CD4-positive, alpha-beta T cell treated with Interleukin-4 for 1 hour (primary cell): Measurements from ENCODE around the gene ASF1B.
"Not testable (repeated sequence)": the region's sequence is repeated elsewhere in the genome, so short reads cannot be mapped to it uniquely, and the experiment has no call there.

Experiments
- DNase-seq, 2 donors: peaks; one replicate each; pipeline ENCODE4 v3.0.0-alpha.2; 2020 to 2022

ASF1B gene

DNA sequence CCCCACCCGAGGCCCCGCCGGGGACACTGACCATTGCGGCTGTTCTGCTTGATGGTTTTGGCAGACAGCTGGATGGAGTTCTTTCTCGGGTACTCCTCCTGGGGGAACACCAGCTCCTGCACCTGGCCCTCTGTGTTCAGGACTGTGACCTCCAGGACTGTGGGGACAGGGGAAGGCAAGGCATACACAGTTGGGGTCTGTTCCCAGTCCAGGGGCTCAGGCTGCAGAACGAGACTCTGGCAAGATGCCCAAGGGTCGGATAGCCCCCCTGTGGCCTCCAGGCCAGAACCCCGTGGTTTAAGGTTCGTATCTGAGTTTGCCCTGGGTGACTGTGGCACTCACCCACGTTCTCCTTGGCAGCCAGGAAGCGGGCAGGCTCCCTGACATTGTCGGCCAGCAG, 22.7 kb upstream of the ASF1B start:
- DNase-seq = no peak

GRCh38 chr19:14158276-14159023, 22.1 kb upstream of the ASF1B start:
- no peak for DNase-seq

DNA sequence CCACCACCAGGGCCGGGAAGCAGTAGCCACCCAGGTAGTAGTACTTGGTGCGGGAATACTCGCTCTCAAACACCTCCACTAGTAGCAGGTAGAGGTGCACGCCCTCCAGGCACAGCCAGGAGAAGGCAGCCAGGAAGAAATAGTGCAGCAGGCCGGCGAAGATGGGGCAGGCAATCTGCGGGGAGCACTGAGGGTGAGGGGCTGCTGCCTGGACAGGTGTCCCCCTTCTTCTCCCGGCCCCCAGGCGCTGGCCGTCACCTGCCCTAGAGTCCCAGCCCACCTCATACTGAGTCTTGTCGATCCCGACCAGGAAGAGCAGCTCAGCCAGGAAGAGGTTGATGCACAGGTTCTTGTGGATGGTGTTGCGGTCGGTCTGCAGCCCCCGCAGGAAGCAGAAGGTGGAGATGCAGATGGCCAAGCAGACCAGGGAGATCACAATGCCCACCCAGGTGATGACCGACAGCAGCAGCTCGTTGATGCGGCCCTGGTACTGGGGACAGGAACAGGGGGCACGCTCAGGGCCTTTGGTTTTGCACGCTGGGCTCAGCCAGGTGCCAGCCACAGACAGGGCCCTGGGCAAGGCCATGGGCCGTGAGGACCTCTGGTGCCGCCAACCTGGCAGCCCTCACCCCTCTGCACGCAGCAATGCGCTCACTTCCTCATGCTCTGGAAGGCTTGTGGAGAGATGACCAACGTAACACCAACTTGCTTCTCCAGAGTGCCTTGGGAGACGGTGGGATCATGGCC, 20.8 kb upstream of the ASF1B start:
- no peak for DNase-seq

GRCh38 chr19:14156122-14156521, 19.7 kb upstream of the ASF1B start:
- DNase-seq = no peak

DNA sequence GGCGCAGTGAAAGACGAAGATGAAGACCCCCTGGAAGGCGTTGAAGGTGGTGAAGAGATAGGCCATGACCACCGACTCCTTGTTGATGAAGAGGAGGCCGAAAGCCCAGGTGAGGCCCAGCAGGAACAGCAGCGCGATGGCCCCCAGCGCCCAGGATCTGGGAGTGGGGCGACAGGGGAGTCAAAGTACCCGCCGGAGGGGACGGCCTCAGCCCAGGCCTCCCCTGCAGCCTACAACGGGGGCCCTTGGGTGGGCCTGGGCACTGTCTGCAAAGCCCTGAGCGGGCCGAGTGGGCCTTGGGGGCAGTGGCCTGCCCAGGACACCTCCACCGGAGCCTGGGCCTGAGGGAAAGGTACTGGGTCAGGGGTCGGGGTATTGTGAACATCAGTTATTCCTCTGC, 19.0 kb upstream of the ASF1B start:
- DNase-seq = no peak

- DNase-seq = no peak
Measured at GRCh38 chr19:14152713-14153112, 16.3 kb upstream of the ASF1B start.

DNA sequence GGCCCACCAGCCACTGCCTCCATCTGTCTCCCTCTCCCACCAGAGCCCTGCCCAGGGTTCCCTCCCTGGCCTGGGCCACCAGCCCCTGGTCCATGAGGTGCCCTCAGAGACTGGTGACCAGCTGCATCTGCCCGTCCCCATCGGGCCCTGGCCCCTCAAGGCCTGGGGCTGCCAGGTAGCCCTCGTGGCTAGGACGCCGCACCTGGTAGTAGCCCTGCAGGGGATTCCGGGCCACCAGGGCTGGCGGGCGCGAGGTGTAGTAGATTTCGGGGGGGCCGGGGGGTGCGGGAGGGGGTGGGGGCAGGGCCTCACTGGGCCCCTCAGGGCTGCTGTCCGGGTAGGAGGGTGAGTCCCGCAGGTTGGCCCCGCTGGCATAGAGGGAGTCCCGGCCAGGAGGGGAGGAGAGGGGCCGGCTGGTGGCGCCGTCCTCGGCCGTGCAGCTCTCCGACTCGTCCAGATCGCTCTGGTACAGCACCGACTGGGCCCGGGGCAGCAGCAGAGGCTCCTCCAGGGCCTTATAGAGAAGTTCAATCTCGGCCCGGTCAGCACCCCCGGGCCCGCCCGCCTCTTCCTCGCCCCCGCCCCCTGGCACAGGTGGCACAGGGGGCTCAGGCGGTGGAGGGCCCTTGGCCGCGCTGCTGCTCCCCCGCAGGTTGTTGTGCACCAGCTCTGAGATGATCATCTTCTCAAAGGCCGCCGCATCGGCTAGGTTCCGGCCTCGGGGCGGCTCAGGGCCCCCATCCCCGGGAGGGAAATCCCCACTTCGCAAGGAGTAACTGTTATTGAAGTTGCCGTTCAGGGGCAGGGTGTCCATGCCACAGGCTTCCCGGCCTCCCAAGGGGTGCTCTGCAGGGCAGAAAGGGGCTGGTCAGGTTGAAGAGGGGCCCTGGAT, 14.6 kb upstream of the ASF1B start:
- DNase-seq = no peak

DNA sequence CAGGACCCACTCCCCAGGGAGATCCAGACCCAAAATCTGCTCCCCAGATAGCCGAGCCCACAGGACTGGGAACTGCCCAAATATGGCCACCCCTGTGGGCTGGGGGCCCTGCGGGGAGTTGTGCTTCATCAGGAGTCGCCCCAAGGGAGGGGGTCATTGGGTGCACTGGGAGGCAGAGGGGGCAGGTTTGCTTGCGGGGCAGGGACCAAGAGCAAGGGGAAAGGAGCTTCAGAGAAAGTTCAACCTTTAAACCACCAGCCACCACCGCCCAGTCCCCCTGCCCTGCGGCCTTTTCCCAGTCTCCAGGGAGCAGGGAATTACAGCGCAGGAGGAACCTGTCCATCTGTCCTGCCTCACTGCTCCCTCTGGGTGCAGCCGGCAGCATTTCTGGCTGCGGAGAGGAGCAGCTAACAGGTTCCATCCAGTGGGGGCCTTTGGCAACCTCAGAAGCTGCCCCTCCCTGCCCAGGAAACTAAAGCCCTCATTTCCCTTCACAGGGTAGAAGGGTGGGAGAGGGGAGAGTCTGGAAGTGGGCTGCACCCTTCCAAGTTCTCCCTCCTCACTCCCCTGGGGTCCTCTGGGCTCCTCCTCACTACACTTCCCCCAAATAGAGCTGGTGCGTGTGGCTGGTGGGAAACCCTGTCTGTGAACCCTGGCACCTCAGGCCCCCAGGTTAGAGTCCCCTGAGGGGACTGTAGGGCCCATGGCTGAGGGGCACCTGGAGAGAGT, 13.8 kb upstream of the ASF1B start:
- DNase-seq = no peak

GRCh38 chr19:14149509-14149994, 13.2 kb upstream of the ASF1B start:
- peak; percentile 50 to 71 for DNase-seq

DNA sequence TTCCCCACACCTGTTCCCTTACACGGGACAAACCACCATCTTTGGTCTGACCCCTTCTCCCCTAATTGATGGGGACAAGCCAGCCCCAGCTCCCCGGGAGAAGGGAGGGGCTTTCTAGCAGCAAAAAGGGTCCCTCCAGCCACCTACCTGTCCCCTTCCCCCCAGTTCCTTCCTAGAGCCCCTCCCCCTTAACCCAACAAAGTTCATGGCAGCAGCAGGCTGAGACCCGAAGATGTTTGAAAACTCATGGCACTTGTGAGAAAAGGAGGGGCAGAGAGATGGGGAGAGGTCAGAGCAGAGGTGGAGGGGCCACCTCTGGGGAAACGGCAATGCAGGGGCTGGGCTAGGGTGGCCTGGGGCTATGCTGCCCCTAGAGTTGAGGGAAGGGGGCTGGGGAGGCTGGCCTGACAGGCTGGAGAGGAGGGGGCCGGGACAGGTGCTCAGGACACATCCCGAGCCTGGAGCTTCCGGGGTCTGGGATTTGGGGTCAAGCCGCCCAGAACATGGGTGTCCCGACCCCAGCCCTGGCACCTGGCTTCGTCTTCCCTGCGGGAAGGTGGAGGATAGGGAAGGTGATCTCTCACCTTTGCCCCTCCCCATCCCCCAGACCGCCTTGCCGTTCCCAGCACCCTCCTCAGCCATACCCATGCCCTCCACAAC, 12.5 kb upstream of the ASF1B start:
- no peak for DNase-seq

GRCh38 chr19:14147797-14148605, 11.6 kb upstream of the ASF1B start:
- DNase-seq = peak; percentile 50 to 60

DNA sequence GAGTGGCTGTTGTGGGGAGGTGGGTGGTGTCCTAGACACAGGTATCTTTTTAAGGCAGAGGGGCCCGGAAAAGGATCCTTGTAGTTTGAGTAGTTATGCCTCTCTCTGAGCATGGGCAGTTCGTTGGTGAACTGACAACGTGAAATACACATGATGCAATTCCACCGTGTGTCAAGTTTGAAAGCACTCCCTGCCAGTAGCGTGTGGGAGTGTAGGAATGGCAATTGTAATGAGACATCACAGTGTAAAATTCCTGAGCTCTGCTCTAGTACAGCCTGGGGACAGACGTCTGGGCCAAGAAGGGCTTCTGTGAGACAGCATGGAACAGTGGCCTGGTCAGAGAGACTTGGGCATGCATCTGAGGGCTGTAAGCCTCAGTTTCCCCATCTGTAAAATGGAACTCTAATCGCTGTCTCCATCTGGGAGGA, 10.4 kb upstream of the ASF1B start:
- DNase-seq = no peak

- DNase-seq = not testable (repeated sequence)
Measured at GRCh38 chr19:14146169-14146568, 9.8 kb upstream of the ASF1B start.

GRCh38 chr19:14145381-14145780, 9.0 kb upstream of the ASF1B start:
- DNase-seq = no peak

DNA sequence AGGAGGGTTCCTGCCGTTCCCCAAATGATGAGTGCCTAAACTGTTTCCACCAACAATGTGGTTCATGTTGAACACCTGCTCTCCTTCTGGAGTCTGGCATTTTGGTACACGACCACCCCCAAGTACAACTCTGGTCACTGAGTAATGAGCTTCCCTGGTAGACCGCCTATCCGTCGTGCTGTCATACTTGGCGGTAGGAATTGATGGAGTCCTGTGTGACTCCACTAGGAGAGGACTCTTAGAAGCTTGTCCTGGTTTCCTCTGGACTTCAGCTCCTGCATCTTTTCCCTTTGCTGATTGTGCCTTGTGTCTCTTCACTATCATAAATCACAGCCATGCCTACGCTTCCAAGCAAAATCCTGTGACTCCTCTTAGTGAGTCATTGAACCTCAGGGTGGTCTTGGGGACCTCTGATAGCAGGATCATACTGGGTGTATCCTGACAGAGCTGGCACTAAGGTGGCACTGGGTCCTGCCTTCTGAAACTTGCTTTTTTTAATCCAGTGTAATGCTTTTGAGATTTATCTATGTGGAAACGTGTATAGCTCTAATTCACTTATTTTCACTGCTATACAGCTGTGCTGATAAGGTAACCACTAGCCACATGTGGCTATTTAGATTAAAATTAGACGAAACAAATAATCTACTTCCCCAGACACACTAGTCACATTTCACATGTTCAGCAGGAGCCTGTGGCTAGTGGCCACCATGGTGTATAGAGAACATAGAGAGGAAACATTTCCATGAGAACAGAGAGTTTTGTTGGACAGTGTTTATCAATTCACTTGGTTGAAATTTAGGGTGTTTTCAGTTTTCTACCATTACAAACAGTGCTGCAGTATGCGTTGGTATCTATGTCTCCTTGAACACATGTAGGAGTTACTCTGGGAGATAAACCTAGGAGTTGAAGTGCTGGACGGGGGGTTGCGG, 6.1 kb upstream of the ASF1B start:
- DNase-seq = no peak

- no peak for DNase-seq
Measured at GRCh38 chr19:14141041-14141440, 4.7 kb upstream of the ASF1B start.

GRCh38 chr19:14139944-14140343, 3.6 kb upstream of the ASF1B start:
- DNase-seq = no peak

DNA sequence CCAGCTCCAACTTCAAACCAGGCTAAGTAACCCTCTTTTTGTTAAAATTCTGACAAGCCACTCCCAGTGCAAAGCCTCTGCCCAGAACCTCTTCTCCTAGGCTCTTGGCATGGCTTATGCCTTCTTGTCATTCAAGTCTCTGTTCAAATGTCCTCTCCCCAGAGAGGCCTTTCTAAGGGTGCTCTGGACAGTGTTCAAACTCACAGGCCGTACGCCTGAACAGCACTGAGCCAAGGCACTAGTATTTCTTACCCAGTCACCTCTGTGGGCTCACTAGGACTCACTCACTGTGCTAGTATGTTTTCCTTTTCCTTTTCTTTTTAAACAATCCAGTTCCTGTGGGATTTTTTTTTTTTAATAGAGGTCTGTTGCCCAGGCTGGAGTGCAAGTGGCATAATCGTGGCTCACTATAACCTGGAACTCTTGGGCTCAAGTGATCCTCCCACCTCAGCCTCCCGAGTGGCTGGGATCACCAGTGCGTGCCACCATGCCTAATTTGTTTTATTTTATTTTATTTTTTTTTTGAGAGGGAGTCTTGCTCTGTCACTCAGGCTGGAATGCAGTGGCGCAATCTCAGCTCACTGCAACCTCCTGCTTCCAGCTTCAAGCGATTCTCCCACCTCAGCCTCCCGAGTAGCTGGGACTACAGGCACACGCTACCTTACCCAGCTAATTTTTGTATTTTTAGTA, 2.3 kb upstream of the ASF1B start:
- no peak for DNase-seq

DNA sequence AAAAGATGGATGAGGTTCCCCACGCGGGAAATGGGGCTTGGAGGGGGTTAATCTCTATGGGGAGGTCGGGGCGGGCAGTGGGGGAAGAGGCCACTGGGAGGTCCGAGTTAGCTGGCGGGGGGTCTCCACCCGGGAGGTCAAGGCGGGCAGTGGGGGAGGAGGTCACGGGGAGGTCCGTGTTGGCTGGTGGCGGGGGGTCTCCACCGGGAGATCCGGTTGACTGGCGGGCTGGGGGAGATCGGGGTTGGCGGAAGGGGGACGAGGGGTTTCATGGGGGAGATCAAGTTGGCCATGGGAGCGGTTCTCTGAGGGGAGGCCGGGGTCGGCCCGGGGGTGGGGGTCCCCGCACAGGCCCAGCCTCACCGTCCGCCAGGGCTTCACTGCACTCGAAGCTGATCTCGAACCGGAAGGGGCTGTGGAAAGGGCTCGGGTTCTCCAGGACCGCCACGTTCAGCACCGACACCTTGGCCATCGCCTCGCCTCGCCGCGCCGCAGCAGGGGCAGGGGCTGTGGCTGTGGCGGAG, 342 bp downstream of the ASF1B start:
- no peak for DNase-seq
